GM12864 (cell line): ENCODE results near the gene TMEM43.

Experiments used
- DNase-seq: peaks from one replicate; pipeline ENCODE4 v3.0.0-alpha.2; 2011; ENCODE audit warnings: low read depth
- H3K4me3 ChIP-seq: 2 replicates; pipeline ENCODE4 v1.5.1; 2011; ENCODE audit warnings: mild to moderate bottlenecking, low read depth, low read length, control low read depth
- TF ChIP-seq, protein P1 (sequence below): IDR thresholded peaks from 2 replicates; pipeline ENCODE4 v1.5.1; 2011; ENCODE audit warnings: low read depth, mild to moderate bottlenecking, moderate library complexity, low read length, control low read depth, inconsistent platforms; ENCODE audit errors: missing control alignments

Gene TMEM43

DNA sequence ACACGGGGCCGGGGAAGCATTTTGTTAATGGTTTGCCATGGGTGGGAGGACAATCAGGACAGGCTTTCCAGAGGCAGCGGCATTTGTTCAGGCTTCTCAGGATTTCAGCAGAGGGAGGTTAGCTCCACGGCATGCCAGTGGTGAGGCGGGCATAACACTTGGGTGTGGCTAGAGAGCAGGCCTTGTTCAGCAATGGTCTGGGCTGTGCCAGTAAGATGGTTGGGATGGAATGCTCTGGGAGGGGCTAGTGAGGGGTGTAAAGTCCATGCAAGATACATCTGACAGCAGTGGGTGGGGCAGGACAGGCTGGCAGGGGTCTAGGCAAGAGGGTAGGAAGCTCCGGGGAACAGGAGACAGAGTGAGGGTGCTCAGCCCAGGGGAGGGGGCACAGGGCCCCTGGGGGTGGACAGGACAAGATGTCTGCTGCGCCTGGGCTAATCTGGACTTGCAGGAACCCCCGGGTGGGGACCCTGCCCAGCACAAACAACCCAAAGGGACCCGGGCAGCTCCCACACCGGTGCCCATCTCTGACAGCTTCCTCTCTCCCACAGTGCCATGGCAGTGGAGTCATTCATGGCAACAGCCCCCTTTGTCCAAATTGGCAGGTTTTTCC is 8.4 kb downstream of the TMEM43 start:
- no peak overlapping the region for H3K4me3 ChIP-seq
- TF ChIP-seq, protein P1, sequence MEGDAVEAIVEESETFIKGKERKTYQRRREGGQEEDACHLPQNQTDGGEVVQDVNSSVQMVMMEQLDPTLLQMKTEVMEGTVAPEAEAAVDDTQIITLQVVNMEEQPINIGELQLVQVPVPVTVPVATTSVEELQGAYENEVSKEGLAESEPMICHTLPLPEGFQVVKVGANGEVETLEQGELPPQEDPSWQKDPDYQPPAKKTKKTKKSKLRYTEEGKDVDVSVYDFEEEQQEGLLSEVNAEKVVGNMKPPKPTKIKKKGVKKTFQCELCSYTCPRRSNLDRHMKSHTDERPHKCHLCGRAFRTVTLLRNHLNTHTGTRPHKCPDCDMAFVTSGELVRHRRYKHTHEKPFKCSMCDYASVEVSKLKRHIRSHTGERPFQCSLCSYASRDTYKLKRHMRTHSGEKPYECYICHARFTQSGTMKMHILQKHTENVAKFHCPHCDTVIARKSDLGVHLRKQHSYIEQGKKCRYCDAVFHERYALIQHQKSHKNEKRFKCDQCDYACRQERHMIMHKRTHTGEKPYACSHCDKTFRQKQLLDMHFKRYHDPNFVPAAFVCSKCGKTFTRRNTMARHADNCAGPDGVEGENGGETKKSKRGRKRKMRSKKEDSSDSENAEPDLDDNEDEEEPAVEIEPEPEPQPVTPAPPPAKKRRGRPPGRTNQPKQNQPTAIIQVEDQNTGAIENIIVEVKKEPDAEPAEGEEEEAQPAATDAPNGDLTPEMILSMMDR = no peak
- no peak for DNase-seq

DNA sequence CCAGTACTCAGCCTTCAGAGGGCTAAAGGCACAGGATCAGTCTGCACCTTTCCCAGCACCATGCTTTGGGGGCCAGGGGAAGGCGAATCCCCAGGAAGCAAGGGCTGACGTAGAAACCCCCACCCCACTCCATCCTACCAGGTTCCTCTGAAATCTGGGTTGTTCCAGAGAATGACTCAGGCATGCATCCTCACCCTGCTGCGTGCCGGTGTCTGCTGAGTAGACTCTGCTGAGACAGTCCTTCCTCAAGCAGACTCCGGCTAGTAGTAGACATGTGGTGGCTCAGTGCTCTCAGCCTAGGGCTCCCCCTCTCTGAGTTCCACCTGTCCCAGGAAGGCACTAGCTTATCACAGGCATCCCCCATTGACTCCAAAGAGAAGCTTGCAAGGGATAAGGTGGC is 9.0 kb downstream of the TMEM43 start:
- DNase-seq = no peak
- H3K4me3 ChIP-seq = no peak overlapping the region
- TF ChIP-seq, protein P1 = no peak

DNA sequence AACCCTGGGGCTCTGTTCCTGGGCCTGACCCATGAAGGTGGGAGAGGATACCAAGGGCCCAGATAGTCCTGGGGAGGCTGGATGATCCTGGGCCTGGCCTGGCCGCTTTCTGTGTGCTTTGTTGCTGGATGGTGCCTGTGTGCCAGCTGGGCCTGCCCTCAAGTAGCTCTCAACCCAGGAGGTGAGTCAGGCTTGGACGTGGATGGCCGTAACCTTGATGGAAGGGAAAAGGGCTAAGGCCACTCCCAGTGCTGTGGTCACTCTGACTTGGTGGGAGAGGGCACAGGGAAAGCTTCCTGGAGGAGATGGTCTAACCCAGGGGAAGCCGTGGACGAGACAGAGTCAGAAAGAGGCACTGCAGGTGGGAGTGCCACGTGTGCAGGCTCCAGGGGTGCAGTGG is 9.4 kb downstream of the TMEM43 start:
- no peak overlapping the region for H3K4me3 ChIP-seq
- TF ChIP-seq, protein P1 = no peak

DNA sequence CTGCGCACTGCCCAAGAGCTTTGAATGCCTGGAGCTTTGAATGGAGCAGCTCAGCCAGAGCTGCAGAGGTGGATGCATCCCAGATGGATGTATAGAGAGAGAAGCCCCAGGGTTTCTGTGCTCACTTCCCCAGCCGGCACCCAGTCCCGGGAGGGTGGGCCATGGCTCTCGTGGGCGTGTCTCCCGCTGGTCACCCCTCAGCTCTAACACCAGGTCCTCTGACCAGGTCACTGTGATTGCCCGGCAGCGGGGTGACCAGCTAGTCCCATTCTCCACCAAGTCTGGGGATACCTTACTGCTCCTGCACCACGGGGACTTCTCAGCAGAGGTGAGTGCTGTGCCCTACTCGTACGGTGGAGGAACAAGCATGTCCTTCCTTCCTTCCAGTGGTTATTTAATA is 10.7 kb downstream of the TMEM43 start:
- TF ChIP-seq, protein P1 = no peak
- DNase-seq = no peak
- no peak overlapping the region for H3K4me3 ChIP-seq

More for the DNA sequence above, 9.4 kb downstream of the TMEM43 start:
- DNase-seq = no peak

DNA sequence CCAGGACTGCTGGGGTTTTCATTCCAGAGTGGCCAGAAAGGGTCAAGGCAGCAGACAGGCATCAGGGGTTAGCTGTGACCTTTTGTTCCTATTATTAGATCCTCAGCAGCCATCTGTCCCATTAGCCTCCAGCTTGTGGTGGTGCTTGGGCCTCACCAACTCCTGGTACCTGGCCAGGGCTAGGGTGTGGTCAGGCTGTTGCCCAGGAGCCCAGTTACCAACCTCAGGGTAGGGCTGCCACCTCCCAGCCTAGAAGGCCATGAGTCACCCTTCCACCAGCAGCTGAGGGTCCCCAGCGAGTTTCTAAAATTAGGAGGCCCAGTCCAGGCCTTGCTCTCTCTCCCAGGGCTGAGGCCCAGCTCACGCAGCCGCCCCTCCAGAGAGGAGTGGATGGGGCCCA is 12.2 kb downstream of the TMEM43 start:
- TF ChIP-seq, protein P1 = no peak
- H3K4me3 ChIP-seq = no peak overlapping the region
- no peak for DNase-seq

DNA sequence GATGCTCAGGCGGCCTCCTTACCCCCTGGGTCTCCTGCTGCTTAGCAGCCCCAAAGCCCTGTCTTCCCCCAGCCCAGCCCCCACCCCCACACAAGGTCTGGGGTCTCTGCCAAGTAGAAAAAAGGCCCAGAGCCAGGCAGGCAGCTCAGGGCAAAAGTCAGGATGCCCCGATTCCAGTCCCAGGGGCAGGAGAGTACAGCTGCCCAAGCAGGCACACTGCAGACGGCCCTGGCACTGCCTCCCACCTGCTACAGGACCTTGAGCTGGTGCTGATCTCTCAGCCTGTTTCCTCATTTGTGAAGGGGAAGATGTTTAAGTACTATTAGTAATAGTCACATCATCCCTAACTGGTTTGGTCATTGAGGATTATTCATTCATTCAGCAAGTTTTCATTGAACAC is 12.6 kb downstream of the TMEM43 start:
- no peak for DNase-seq
- TF ChIP-seq, protein P1 = no peak
- no peak overlapping the region for H3K4me3 ChIP-seq
